ENCODE results near the gene DDX3X.
A peak's percentile ranks its signal among the peaks of the same experiment; 100 is the strongest.
"Not testable (repeated sequence)": the region's sequence is repeated elsewhere in the genome, so short reads cannot be mapped to it uniquely, and the experiment has no call there.

Gene DDX3X

GRCh38 chrX:41333744-41334362 is at the start of gene DDX3X:
TSS of gene DDX3X (plus strand) at chrX:41334162. CDS start at chrX:41334253, 91 bp downstream.
- peak; percentile 74 for DNase-seq

DNA sequence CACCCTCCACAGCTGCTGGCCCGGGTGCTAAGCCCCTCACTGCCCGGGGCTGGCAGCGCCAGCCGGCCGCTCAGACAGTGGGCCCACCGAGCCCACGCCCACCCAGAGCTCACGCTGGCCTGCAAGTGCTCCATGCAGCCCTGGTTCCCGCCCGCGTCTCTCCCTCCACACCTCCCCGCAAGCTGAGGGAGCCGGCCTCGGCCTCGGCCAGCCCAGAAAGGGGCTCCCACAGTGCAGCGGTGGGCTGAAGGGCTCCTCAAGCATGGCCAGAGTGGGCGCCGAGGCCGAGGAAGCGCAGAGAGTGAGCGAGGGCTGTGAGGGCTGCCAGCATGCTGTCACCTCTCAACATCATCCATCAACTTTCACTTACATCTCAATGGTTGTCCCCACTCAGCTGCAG is 48.0 kb upstream of the DDX3X start:
- not testable (repeated sequence) for DNase-seq

GRCh38 chrX:41288641-41289040 is 45.3 kb upstream of the DDX3X start:
- no peak for DNase-seq

DNA sequence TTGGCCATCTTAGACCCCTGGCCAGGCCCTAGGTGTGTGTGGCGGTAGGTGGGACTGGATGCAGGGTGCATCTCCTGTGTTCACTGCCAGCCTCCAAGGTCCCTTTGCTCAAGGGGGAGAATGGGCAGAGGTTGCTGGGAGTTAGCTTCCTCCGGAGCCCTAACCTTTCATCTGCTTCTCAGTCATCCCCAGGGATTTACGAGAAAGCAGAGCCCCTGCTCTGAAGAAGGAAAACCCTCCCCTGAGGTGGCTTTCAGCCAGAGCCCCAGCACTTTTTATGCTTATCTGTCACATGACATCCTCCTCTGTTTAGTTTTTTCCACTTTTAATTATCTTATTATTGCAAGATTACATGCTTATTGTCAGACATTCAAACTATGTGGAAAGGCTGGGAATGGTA is 44.9 kb upstream of the DDX3X start:
- DNase-seq = no peak

- DNase-seq = no peak
Measured at GRCh38 chrX:41291309-41291708, 42.7 kb upstream of the DDX3X start.

GRCh38 chrX:41293269-41293668 is 40.7 kb upstream of the DDX3X start:
- DNase-seq = no peak

DNA sequence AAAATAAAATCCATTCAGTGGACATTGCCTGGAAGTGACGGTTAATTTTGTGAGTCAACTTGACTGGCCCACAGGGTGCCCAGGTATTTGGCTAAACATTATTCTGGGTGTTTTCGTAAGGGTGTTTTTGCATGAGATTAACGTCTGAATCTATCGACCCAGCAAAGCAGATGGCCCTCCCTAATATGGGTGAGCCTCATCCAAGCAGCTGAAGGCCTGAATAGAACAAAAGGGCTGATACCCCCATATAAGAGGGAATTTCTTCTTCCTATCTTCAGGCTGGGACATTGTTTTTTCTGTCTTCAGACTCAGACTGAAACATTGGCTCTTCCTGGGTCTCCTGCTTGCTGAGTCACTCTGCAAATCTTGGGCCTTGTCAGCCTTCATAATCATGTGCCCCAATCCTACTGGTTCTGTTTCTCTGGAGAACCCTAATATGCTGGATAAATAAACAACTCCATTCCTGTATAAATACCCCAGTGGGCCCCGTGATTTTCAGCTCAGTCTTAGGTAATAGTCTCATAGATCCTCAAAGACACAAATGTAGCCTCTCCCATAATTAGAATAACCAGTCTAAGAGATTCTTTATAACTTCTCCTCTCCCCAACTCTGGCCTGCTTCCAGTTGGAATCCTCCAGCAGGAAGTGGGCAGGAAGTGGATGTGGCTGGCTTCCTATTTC is 33.1 kb upstream of the DDX3X start:
- DNase-seq = no peak

DNA sequence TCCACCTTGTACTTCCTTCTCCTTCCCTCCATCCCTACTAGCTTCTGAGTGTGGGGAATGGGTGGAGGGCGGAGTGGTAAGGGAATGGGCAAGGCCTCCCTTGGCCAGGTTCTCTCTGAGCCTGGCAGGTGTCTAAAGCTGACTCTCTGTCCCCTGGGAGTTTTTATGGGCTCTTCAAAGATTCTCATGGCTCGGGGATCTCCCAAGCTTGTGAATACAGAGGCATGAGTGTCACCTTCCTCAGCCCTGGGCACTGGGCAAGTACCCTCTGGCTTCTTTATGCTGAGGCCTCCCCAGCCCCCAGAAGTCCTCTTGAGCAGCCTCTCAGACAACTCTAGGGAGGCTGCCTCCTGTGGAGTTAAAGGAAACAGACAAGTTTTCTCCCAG is 32.5 kb upstream of the DDX3X start:
- DNase-seq = no peak

- DNase-seq = no peak
Measured at GRCh38 chrX:41302370-41302769, 31.6 kb upstream of the DDX3X start.

- no peak for DNase-seq
Measured at GRCh38 chrX:41303013-41303412, 30.9 kb upstream of the DDX3X start.

GRCh38 chrX:41304178-41304577 is 29.8 kb upstream of the DDX3X start:
- DNase-seq = no peak

DNA sequence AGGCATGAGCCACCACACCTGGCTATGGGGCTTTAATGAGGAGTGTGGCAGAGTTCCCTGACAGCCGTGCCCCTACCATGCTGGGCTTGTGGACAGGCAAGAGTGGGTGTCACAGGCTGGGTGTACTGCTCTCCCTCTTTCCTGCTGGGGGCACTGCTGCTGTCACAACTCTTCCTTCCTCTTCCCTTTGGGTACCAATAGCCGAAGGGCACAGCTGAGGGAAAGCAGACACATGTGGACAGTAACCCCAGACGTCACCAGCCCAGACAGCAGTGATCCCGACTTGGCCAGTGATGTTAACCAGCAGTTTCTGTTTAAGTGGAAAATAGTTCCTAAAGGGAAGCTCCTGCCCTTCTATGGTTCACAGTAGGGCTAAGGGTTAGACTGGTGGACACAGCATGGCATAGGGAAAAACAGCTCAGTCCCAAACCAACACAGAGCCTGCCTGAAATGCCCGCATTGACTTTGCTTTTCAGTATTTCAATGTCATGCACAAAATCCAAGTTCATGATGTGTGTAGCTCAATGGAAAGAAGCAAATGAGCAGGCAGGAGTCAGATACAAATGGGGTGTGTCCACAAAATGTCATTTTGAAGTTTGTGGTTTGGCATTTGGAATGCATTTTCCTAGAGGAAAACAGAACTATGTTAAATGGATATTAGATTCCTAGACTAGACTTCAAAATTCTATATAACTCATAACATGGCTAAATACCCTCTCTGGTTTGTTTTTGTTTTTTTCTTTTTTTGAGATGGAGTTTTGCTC is 24.9 kb upstream of the DDX3X start:
- DNase-seq = no peak

- no peak for DNase-seq
Measured at GRCh38 chrX:41312786-41313185, 21.2 kb upstream of the DDX3X start.

DNA sequence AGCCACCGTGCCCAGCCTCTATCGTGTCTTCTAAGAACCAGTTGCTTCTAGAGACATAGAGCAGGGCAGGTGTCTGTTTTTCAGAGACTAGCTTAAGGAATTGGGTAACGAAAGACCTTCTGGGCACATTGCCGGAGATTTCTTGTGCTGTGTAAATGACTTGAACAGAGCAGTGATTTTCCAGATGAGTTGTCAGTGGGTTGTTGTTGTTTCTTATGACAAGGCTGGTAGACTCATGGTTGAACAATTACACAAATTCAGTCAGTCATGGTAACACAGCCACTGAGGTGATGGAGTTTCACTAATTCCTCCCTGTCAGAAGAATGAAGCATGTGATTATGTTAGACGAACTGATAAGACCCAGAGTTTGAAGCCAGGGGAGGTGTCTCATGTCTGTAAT is 20.5 kb upstream of the DDX3X start:
- no peak for DNase-seq

DNA sequence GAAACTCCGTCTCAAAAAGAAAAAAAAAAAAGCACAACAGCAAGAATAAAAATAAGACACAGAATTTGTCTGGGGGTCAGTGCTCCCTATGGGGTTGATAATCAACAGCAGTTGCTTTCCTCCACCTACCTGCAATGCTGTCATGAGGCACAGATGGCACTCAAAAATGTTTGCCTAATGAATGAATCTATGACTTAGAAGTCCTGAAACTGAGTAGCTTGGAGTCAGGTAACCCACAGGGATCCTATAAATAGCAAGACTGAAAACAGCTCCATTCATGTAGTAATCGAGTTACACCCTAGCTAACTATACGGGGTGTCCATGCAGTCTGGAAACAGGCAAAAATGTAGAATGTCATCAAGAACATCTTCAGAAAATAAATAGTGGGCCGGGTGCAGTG is 19.8 kb upstream of the DDX3X start:
- no peak for DNase-seq

- DNase-seq = no peak
Measured at GRCh38 chrX:41314881-41315280, 19.1 kb upstream of the DDX3X start.

GRCh38 chrX:41316266-41316665 is 17.7 kb upstream of the DDX3X start:
- DNase-seq = not testable (repeated sequence)

GRCh38 chrX:41317477-41318208 is 16.3 kb upstream of the DDX3X start:
- DNase-seq = no peak

DNA sequence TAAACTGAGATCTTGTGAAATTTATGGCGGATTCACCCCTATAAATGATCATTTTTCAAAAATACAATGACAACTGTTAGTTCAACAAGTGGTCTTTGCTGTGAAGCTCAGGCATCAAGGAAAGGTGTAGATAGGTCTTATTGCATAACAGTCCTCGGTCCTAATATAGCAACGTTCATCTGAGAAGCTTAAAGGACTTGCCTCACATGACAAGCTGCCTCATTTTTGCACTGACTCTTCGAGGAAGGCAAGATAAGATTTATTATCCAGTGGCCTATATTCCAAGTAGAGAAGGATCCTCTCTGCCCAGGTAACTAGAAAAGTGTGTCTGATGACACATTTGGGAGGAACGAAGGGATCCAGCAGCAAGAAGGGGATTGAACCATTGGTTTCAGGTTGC is 13.6 kb upstream of the DDX3X start:
- no peak for DNase-seq

GRCh38 chrX:41322821-41323603 is 10.9 kb upstream of the DDX3X start:
- DNase-seq = no peak

GRCh38 chrX:41326431-41326830 is 7.5 kb upstream of the DDX3X start:
- no peak for DNase-seq

DNA sequence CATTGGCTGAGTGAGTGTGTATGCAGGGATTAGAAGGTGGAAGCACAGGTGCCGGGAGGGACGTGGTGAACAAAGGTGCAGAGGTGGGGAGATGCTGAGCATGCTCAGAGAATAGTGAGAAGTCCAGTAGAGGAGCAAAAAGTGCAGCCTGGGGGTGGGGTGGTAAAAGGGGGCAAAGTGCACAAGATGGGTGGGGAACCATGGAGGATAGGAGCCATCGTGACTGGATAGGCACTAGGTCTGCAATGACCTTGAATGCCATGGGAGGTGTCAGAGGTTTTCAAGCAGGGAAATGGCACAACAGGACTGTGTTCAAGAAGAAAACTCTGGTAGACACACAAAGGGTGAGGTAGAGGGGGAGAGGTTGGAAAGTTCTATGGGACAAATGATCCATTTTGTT is 6.6 kb upstream of the DDX3X start:
- DNase-seq = no peak

GRCh38 chrX:41329101-41329500 is 4.9 kb upstream of the DDX3X start:
- no peak for DNase-seq

Measured in activated T-cell treated with anti-CD3 and anti-CD28 coated beads for 4 hours (primary cell).